Heart left ventricle (tissue), 16 donors: ENCODE data around the gene NOX5. TPM values are rescaled to one million over a fixed set of nuclear protein-coding genes. Genes with fewer than 3 reads are reported as not detected.

Experiments used
- ATAC-seq, 4 donors: fragments of 200-7000 bp; cut with Tn5 transposase; one replicate each; pipeline ENCODE4 v1.9.1; 2020 to 2022; ENCODE audit warnings: moderate library complexity in 4 of 4, mild to moderate bottlenecking in 3 of 4, moderate number of reproducible peaks in 1 of 4
- DNase-seq, 5 donors: peaks; one replicate each; pipeline ENCODE4 v3.0.0-alpha.2; 2020
- H3K27ac ChIP-seq, 12 donors: fragments of 200-600 bp; sonication (generic) in 4 of 12; one replicate each; pipeline versions ENCODE4 v1.5.0 to v1.8.0; 2016 to 2022; ENCODE audit warnings: mild to moderate bottlenecking in 2 of 12
- H3K27me3 ChIP-seq, 9 donors: fragments of 200-600 bp; sonication (generic) in 2 of 9; one replicate each; pipeline versions ENCODE4 v1.5.1 to v1.8.0; 2016 to 2022; ENCODE audit warnings: mild to moderate bottlenecking in 3 of 9
- H3K36me3 ChIP-seq, 9 donors: fragments of 200-600 bp; sonication (generic) in 2 of 9; one replicate each; pipeline versions ENCODE4 v1.5.0 to v1.8.0; 2018 to 2022; ENCODE audit warnings: mild to moderate bottlenecking in 2 of 9
- H3K4me1 ChIP-seq, 12 donors: fragments of 200-600 bp; sonication (generic) in 4 of 12; one replicate each; pipeline versions ENCODE4 v1.5.0 to v1.8.0; 2016 to 2022; ENCODE audit warnings: mild to moderate bottlenecking in 3 of 12
- H3K4me3 ChIP-seq, 12 donors: fragments of 200-600 bp; sonication (generic) in 4 of 12; one replicate each; pipeline versions ENCODE4 v1.5.0 to v1.8.0; 2017 to 2022; ENCODE audit warnings: mild to moderate bottlenecking in 9 of 12, moderate library complexity in 4 of 12
- H3K9me3 ChIP-seq, 12 donors: fragments of 200-600 bp; sonication (generic) in 4 of 12; one replicate each; pipeline versions ENCODE4 v1.5.0 to v1.8.0; 2016 to 2022; ENCODE audit warnings: mild to moderate bottlenecking in 1 of 12
- CTCF ChIP-seq, 12 donors: fragments of 200-600 bp; sonication (generic) in 4 of 12; IDR thresholded peaks; one replicate each; pipeline versions ENCODE4 v1.5.0 to v1.8.0; 2018 to 2022; ENCODE audit warnings: antibody characterized with exemption in 12 of 12, mild to moderate bottlenecking in 5 of 12
- POLR2A ChIP-seq, 2 donors: fragments of 450-650 bp; IDR thresholded peaks; one replicate each; pipeline ENCODE4 v1.6.1; 2017; ENCODE audit warnings: antibody characterized with exemption in 2 of 2, mild to moderate bottlenecking in 2 of 2, moderate library complexity in 2 of 2
- WGBS, 4 donors: extraction: QIAGEN DNeasy Blood & Tissue Kit in 2 of 4; methylation state at CpG; one replicate each; pipeline versions ENCODE4 v1.1.5 to v1.1.7; 2013 to 2018; 5-methylcytosine and 5-hydroxymethylcytosine counted together
- intact Hi-C, 10 donors: fragments of 100-400 bp; cut with DNase I; formaldehyde crosslinking; loops; one replicate each; pipeline versions ENCODE4 v1.11.1 to v1.14.2; 2022
- polyA plus RNA-seq, 2 donors: library from polyadenylated mRNA; stranded (reverse); fragments of 200-250 nt; gene quantifications; one replicate each; pipeline ENCODE4 v1.2.3, GENCODE V29; 2013
- total RNA-seq, 9 donors: library from RNA; depleted of rRNA in 2 of 9; stranded (reverse); fragments of >200 nt in 2 of 9; fragmentation: NEBNext Ultra II Directional in 3 of 9; extraction: Animal tissue kit (Norgen Biotek cat#: 25700) in 3 of 9; gene quantifications; one replicate each; pipeline versions ENCODE4 v1.1.0 to v1.2.4, GENCODE V29; 2016 to 2023
- donor health status: ischemic (EF 13 %, LVEDD 7.1; RV severe dilation, severe dysfunction).
- donor health status: healthy with polysubstance abuse.
- donor health status: DM: no; HTN: yes; CAD: no.
- donor health status: DM: no; HTN: no; CAD: no.
- donor health status: ischemic (EF 25% LVEDD 6.9; RV normal size, moderate dysfunction).
- donor health status: ischemic (EF 25% LVEDD 5.7; RV mildly dilated, moderate dysfunction).
- donor health status: healthy.
- donor health status: DM: yes; HTN: yes; CAD: no.
- donor health status: ischemic (EF 35%, LVEDD 5.7; RV mildly dilated, moderate dysfunction).
- donor health status: nonischemic (EF 11% LVEDD 7.7; RV severe dilation, severe dysfunction).
- donor health status: DM: yes; HTN: yes; CAD: no.
- donor health status: PGD.
- donor health status: ischemic (EF 29% LVEDD 5.4; RV normal size, mild dysfunction).
- donor health status: nonischemic (EF 23%, LVEDD 6.1; RV moderate dilation, normal function).

NOX5 gene
- total and polyA plus RNA-seq, 11 donors, result 0.02 to 0.29 (median 0.04) TPM; not detected in 6

- intact Hi-C loops, result loop anchor here in 4 of 10 donors (5.0 kb wide), 2 partner anchors 68 to 78 kb away; partner anchors contain the start of gene GLCE (in 4 of the 4)
- ATAC-seq (no peak), DNase-seq (no peak)
- H3K27ac ChIP-seq, result peak overlapping the region in 8 of 12 donors; percentile 79 to 90 (median 88)
- no peaks in the 10 kb centered on the region for H3K9me3 ChIP-seq
- no peak overlapping the region for H3K4me3 ChIP-seq
- peaks cover 0 to 45% (median 37%) of the 10 kb centered on the region in 12 donors for H3K4me1 ChIP-seq
- H3K27me3 ChIP-seq, result peaks cover 0 to 2% (median 0%) of the 10 kb centered on the region in 9 donors
- 67 to 79% (median 76%) methylated on average over 2 of the region's 2 CpGs for WGBS, 4 donors
- no peaks in the 10 kb centered on the region for H3K36me3 ChIP-seq
- TF ChIP-seq POLR2A (IDR thresholded peaks at IDR 0.05) (no peak), CTCF (IDR thresholded peaks at IDR 0.05) (no peak)
These were observed 70.0 kb downstream of the NOX5 start for GRCh38 chr15:69084404-69085030.

GRCh38 chr15:69085325-69086081, 71.0 kb downstream of the NOX5 start:
- intact Hi-C loops, result loop anchor here in 1 of 10 donors (5.0 kb wide), 1 partner anchor 67 kb away; no protein-coding TSS in a partner anchor
- Histone ChIP-seq H3K27me3 (peaks cover 0 to 2% (median 0%) of the 10 kb centered on the region in 9 donors), H3K4me1 (peaks cover 0 to 43% (median 35%) of the 10 kb centered on the region in 12 donors), H3K27ac (peak overlapping the region in 1 of 12 donors; percentile 21), H3K36me3 (no peaks in the 10 kb centered on the region), H3K4me3 (no peak overlapping the region), H3K9me3 (no peaks in the 10 kb centered on the region)
- DNase-seq, result no peak
- TF ChIP-seq POLR2A (IDR thresholded peaks at IDR 0.05) (no peak), CTCF (IDR thresholded peaks at IDR 0.05) (no peak)
- WGBS, 4 donors, result 64 to 73% (median 70%) methylated on average over 5 of the region's 5 CpGs
- no peak for ATAC-seq

GRCh38 chr15:69086427-69087204, 72.1 kb downstream of the NOX5 start:
- ATAC-seq (no peak), DNase-seq (no peak)
- Histone ChIP-seq H3K4me3 (no peak overlapping the region), H3K36me3 (no peaks in the 10 kb centered on the region), H3K27me3 (peaks cover 0 to 2% (median 0%) of the 10 kb centered on the region in 9 donors), H3K27ac (no peak overlapping the region), H3K9me3 (no peaks in the 10 kb centered on the region), H3K4me1 (peaks cover 0 to 32% (median 24%) of the 10 kb centered on the region in 12 donors)
- WGBS, 4 donors, result 86 to 90% (median 89%) methylated on average over 14 of the region's 14 CpGs
- no peak for TF ChIP-seq POLR2A (IDR thresholded peaks at IDR 0.05)
- no peak for TF ChIP-seq CTCF (IDR thresholded peaks at IDR 0.05)
- intact Hi-C loops, result loop anchor here in 1 of 10 donors (5.0 kb wide), 1 partner anchor 66 kb away; no protein-coding TSS in a partner anchor
